NCI-H748 (cell line): ENCODE results near the gene OR51B4.
"Not testable (repeated sequence)": the region's sequence is repeated elsewhere in the genome, so short reads cannot be mapped to it uniquely, and the experiment has no call there.

Source experiments
- DNase-seq: peaks from one replicate; lab custom pipeline; 2025; ENCODE audit not compliant: unreplicated experiment; lab: John Stamatoyannopoulos, UW

OR51B4 gene, protein sequence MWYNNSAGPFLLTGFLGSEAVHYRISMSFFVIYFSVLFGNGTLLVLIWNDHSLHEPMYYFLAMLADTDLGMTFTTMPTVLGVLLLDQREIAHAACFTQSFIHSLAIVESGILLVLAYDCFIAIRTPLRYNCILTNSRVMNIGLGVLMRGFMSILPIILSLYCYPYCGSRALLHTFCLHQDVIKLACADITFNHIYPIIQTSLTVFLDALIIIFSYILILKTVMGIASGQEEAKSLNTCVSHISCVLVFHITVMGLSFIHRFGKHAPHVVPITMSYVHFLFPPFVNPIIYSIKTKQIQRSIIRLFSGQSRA

DNA sequence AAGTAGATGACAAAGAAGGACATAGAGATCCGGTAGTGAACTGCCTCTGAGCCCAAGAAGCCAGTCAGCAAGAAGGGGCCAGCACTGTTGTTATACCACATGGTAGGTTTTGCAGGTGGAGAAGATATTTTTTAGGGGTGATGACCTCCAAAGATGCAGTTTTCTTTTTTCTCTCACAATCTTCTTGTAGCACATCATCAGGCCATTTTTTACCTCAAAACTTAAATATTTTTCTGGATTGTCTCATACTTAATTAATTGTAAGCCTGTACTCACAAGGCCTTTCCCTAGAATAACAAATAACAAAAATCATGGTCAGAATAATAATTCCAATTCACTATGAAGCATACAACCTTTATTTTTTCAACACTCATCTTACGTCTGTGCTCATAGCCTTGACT is at the start of gene OR51B4:
Gene OR51B4 (minus strand): TSS at position 101 of the 400 bp plus-strand sequence. CDS start 0 bp downstream, at position 101.
- DNase-seq = no peak

- no peak for DNase-seq
These were observed 49.5 kb upstream of the OR51B4 start, which contains the start of gene OR51B6 for GRCh38 chr11:5351208-5351607. TSS of gene OR51B6 (plus strand) at chr11:5351508. CDS start at chr11:5351508, 0 bp downstream.

GRCh38 chr11:5349550-5349949 is 47.8 kb upstream of the OR51B4 start:
- no peak for DNase-seq

- no peak for DNase-seq
These were observed 46.9 kb upstream of the OR51B4 start for GRCh38 chr11:5348551-5349194.

- DNase-seq = no peak
These were observed 44.1 kb upstream of the OR51B4 start for GRCh38 chr11:5345831-5346230.

- no peak for DNase-seq
These were observed 42.0 kb upstream of the OR51B4 start, which contains the start of gene OR51B5 for GRCh38 chr11:5343474-5344335. TSS of gene OR51B5 (minus strand) at chr11:5343524. CDS start at chr11:5343524, 0 bp downstream.

- no peak for DNase-seq
These were observed 38.1 kb upstream of the OR51B4 start for GRCh38 chr11:5339771-5340322.

GRCh38 chr11:5337253-5337652 is 35.5 kb upstream of the OR51B4 start:
- not testable (repeated sequence) for DNase-seq

- DNase-seq = no peak
These were observed 34.6 kb upstream of the OR51B4 start for GRCh38 chr11:5336331-5336730.

DNA sequence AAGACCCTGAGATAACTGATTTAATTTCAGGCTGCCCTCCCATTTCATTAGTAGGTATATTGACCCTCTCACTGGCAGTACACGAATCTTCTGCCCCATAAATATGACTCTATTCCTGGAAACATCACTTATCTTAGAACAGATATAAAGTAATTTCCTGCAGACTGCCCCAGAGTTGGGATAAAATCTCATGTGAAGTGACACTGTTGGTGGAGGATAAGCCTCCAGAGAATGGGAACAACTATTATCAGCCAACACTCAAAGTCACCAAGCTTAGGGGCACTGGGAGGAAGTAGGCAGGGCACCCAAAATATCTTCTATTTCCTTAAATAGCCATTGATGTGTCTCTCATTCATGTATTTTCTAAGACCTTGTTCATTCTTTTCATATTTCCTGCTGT is 33.4 kb upstream of the OR51B4 start:
- no peak for DNase-seq

DNA sequence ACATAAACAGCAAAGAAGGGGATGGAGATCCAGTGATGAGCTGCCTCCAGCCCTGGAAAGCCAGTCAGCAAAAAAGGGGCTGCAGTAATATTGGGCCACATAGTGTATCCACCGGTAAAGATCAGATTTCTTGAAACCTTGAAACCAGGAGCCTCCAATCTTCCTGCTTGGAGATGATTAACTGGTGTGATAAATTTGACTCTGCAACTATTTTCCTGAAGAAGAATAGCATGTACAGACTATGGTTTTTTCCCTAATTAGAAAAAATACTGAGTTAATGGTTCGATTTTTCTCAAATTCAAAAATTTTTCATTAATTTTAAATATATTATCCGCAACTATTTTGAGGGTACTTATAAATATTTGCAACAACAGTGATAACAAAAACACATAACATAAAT is 22.5 kb upstream of the OR51B4 start, which contains the start of gene OR51B2:
Gene OR51B2 (minus strand): TSS at position 101 of the 400 bp plus-strand sequence. CDS start 0 bp downstream, at position 101.
- no peak for DNase-seq

GRCh38 chr11:5317292-5317691 is 15.5 kb upstream of the OR51B4 start:
- DNase-seq = peak; percentile 55

GRCh38 chr11:5313326-5314023 is 11.7 kb upstream of the OR51B4 start:
- not testable (repeated sequence) for DNase-seq

GRCh38 chr11:5310423-5310822 is 8.7 kb upstream of the OR51B4 start:
- no peak for DNase-seq

- DNase-seq = no peak
These were observed 5.7 kb upstream of the OR51B4 start for GRCh38 chr11:5307256-5308019.

GRCh38 chr11:5304046-5304445 is 2.3 kb upstream of the OR51B4 start:
- no peak for DNase-seq

DNA sequence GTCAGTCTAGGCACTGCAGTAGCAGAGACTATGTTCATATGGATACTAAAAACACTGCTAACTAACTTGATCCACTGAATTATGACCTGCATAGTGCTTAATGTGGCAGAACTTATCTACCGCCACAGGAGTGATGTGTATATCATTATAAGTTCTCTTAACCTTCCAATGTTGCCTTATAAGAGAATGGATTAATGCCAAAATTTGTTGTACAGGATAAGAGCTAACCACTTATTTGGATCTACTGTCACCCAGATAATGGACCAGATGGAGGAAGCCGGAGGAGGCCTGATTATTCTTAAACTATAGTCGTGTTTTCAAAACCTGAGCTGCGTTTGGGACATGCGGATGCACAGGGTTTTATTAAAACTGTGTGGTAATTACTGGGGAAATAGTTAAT is 1.9 kb upstream of the OR51B4 start:
- no peak for DNase-seq

- DNase-seq = no peak
These were observed 1.5 kb downstream of the OR51B4 start for GRCh38 chr11:5300251-5300650.

- no peak for DNase-seq
These were observed 3.3 kb downstream of the OR51B4 start for GRCh38 chr11:5298451-5298850.
